22Rv1 (cell line): Measurements from ENCODE around the gene COL1A1.

Experiments
- CTCF ChIP-seq: fragments of 450-650 bp; IDR thresholded peaks from 2 replicates; pipeline ENCODE4 v1.5.1; 2017; ENCODE audit warnings: mild to moderate bottlenecking
- ZFX ChIP-seq: fragments of 450-650 bp; IDR thresholded peaks from 2 replicates; pipeline ENCODE4 v1.6.1; 2017; ENCODE audit warnings: antibody characterized with exemption, borderline replicate concordance

DNA sequence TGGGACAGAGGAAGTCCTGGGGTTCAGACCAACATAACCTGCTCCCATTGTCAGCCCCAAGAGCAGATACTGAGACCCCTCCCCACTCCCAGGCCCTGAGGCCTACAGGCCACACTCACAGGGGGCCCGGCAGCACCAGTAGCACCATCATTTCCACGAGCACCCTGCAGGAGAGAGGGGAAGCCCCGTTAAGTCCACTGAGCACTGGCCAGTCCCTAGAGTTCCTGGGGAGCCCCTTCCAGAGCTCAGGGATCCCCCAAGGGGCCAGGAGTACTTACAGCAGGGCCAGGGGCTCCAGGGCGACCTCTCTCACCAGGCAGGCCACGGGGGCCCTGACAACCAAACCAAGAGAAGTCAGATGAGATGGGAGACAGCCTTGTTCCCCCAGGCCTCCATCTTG is 5.4 kb downstream of the COL1A1 start:
- TF ChIP-seq CTCF (no peak), ZFX (no peak)
